HEK293T (cell line): ENCODE results near the gene ZCCHC9.

Source experiments
- BHLHE40 ChIP-seq: fragments of 450-650 bp; IDR thresholded peaks from 2 replicates; pipeline ENCODE4 v1.6.1; 2016; ENCODE audit warnings: mild to moderate bottlenecking, moderate library complexity, borderline replicate concordance
- CTBP1 ChIP-seq: fragments of 450-650 bp; IDR thresholded peaks from 2 replicates; pipeline ENCODE4 v1.6.1; 2016; ENCODE audit warnings: borderline replicate concordance
- ELF4 ChIP-seq: fragments of 450-650 bp; IDR thresholded peaks from 2 replicates; pipeline ENCODE4 v1.6.1; 2017; ENCODE audit warnings: antibody characterized with exemption
- FOXA1 ChIP-seq: fragments of 450-650 bp; IDR thresholded peaks from 2 replicates; pipeline ENCODE4 v1.6.1; 2016; ENCODE audit warnings: mild to moderate bottlenecking
- LEF1 ChIP-seq: fragments of 450-650 bp; IDR thresholded peaks from 2 replicates; pipeline ENCODE4 v1.6.1; 2017; ENCODE audit warnings: mild to moderate bottlenecking, borderline replicate concordance
- SUZ12 ChIP-seq: fragments of 450-650 bp; IDR thresholded peaks from 2 replicates; pipeline ENCODE4 v1.6.1; 2016; ENCODE audit warnings: mild to moderate bottlenecking
- TARDBP ChIP-seq: fragments of 450-650 bp; IDR thresholded peaks from 2 replicates; pipeline ENCODE4 v1.6.1; 2016
- ZNF384 ChIP-seq: fragments of 450-650 bp; IDR thresholded peaks from 2 replicates; pipeline ENCODE4 v1.6.1; 2016
- TF ChIP-seq, protein P1 (sequence below): fragments of 450-650 bp; IDR thresholded peaks from 2 replicates; pipeline ENCODE4 v1.6.1; 2016

DNA sequence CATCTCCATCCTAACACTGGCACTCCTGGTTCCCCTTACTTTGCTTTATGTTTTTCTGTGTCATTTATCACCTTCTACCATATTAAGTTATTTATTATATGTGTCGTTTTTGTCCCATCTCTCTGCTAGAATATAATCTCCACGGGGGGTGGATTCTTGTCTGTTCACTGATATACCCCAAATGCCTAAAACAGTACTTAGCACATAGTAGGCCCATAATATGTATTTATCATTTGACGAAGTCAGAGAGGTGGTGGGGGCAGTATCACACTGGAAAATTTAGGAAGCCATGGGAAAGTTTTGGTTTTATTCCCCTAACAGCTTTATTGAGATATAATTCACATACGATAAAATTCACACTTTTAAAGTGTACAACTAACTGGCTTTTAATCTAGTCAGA lies 14.4 kb downstream of the ZCCHC9 start:
- TF ChIP-seq CTBP1 (no peak), FOXA1 (no peak), BHLHE40 (no peak), TARDBP (no peak), LEF1 (no peak), ELF4 (no peak), SUZ12 (no peak), ZNF384 (no peak)
- TF ChIP-seq, protein P1, sequence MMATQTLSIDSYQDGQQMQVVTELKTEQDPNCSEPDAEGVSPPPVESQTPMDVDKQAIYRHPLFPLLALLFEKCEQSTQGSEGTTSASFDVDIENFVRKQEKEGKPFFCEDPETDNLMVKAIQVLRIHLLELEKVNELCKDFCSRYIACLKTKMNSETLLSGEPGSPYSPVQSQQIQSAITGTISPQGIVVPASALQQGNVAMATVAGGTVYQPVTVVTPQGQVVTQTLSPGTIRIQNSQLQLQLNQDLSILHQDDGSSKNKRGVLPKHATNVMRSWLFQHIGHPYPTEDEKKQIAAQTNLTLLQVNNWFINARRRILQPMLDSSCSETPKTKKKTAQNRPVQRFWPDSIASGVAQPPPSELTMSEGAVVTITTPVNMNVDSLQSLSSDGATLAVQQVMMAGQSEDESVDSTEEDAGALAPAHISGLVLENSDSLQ = no peak
